Erythroblast (primary cell): ENCODE results near the gene P2RX7.

Experiments used
- GATA1 ChIP-seq: IDR thresholded peaks from 2 replicates; pipeline ENCODE4 v1.6.1; 2011; ENCODE audit warnings: low read depth, mild to moderate bottlenecking, control low read depth, low read length, moderate library complexity
- POLR2A ChIP-seq: IDR thresholded peaks from 2 replicates; pipeline ENCODE4 v1.6.1; 2011; ENCODE audit warnings: mild to moderate bottlenecking, low read length

DNA sequence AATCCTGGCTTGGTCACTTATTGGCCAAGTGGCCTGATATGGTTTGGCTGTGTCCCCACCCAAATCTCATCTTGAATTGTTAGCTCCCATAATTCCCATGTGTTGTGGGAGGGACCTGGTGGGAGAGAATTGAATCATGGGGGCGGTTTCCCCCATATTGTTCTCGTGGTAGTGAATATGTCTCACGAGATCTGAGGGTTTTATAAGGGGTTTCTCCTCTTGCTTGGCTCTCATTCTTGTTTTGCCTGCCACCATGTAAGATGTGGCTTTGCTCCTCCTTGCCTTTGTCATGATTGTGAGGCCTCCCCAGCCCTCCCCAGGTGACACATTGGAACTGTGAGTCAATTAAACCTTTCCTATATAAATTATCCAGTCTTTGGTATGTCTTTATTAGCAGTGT, 58.5 kb downstream of the P2RX7 start:
- TF ChIP-seq POLR2A (no peak), GATA1 (no peak)
